ENCODE data around the gene OGG1. TPM values are rescaled to one million over a fixed set of nuclear protein-coding genes. Genes with fewer than 3 reads are reported as not detected.

OGG1 gene
- polyA plus RNA-seq, 2 of the 4 experiments (the other 2 are of a cell fraction), result 18.1 to 21.2 TPM

DNA sequence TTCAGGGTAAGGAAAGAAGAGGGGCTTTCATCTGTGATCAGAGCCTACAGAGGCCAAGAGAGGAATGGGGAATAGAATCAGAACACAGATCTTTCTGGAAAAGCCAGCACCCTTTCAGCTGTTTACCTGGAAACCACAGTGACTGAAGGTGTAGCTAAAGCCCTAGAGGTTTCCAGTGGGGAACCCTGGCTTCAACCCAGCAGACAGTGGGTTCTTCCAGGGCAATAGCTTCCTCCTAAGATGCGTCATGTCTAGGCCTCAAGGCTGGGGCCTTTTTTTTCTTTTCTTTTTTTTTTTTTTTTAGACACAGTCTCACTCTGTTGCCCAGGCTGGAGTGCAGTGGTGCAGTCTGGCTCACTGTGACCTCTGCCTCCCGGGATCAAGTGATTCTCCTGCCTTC, 49.2 kb upstream of the OGG1 start (continued):
- TF ChIP-seq ATOH8 (CRISPR knock-in tag; IDR thresholded peaks at IDR 0.05; ENCODE audit: low read depth) (no peak), PHF8 (IDR thresholded peaks at IDR 0.05; ENCODE audit: borderline replicate concordance, low read depth) (no peak), ZNF302 (CRISPR knock-in tag; IDR thresholded peaks at IDR 0.05) (no peak), HOXB13 (CRISPR knock-in tag; IDR thresholded peaks at IDR 0.05; ENCODE audit: low read depth) (no peak)
- TF ChIP-seq, protein P1, sequence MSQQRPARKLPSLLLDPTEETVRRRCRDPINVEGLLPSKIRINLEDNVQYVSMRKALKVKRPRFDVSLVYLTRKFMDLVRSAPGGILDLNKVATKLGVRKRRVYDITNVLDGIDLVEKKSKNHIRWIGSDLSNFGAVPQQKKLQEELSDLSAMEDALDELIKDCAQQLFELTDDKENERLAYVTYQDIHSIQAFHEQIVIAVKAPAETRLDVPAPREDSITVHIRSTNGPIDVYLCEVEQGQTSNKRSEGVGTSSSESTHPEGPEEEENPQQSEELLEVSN (IDR thresholded peaks at IDR 0.05; ENCODE audit: borderline replicate concordance, low read depth), result no peak

GRCh38 chr3:9701006-9701405, 48.7 kb upstream of the OGG1 start:
- DNase-seq (ENCODE audit: low read depth in 1 of 2, low spot score in 1 of 2) (no peak), ATAC-seq (no peak), FAIRE-seq (no peak)
- ChIA-PET POLR2A (no interaction called here), CTCF (interaction anchor here (0.7 to 1.2 kb wide), 3 partner anchors 13 to 643 kb away, joined by 3 to 5 read pairs (median 5); no protein-coding TSS in a partner anchor)
- no peak overlapping the region for H3K27ac ChIP-seq
- H3K9me3 ChIP-seq, result no peaks in the 10 kb centered on the region
- no peak overlapping the region for H3K4me2 ChIP-seq
- 93% methylated on average over 7 of the region's 7 CpGs for WGBS (ENCODE audit: missing lambda C conversion rate)
- H3K4me3 ChIP-seq, result no peak overlapping the region
- TF ChIP-seq NFE2L2 (conservative IDR thresholded peaks at IDR 0.05; ENCODE audit: low read length) (no peak), SREBF2 (IDR thresholded peaks at IDR 0.05) (no peak), CEBPB (IDR thresholded peaks at IDR 0.05) (no peak), MAFK (IDR thresholded peaks at IDR 0.05; ENCODE audit: partially characterized antibody) (no peak), MAX (IDR thresholded peaks at IDR 0.05) (no peak), HOXB13 (CRISPR knock-in tag; IDR thresholded peaks at IDR 0.05; ENCODE audit: low read depth) (no peak), GATA3 (IDR thresholded peaks at IDR 0.05; ENCODE audit: borderline replicate concordance) (no peak), RAD21 (conservative IDR thresholded peaks at IDR 0.05 in 1 of 2, IDR thresholded peaks at IDR 0.05 in 1 of 2) (no peak), CBX2 (IDR thresholded peaks at IDR 0.05; ENCODE audit: borderline replicate concordance, low read depth) (no peak), PBX3 (IDR thresholded peaks at IDR 0.05) (no peak), EP300 (IDR thresholded peaks at IDR 0.05) (no peak), ZC3H11A (IDR thresholded peaks at IDR 0.05) (no peak), MAZ (IDR thresholded peaks at IDR 0.05; ENCODE audit: borderline replicate concordance, low read depth, low read length) (no peak)
- TF ChIP-seq, protein P2, sequence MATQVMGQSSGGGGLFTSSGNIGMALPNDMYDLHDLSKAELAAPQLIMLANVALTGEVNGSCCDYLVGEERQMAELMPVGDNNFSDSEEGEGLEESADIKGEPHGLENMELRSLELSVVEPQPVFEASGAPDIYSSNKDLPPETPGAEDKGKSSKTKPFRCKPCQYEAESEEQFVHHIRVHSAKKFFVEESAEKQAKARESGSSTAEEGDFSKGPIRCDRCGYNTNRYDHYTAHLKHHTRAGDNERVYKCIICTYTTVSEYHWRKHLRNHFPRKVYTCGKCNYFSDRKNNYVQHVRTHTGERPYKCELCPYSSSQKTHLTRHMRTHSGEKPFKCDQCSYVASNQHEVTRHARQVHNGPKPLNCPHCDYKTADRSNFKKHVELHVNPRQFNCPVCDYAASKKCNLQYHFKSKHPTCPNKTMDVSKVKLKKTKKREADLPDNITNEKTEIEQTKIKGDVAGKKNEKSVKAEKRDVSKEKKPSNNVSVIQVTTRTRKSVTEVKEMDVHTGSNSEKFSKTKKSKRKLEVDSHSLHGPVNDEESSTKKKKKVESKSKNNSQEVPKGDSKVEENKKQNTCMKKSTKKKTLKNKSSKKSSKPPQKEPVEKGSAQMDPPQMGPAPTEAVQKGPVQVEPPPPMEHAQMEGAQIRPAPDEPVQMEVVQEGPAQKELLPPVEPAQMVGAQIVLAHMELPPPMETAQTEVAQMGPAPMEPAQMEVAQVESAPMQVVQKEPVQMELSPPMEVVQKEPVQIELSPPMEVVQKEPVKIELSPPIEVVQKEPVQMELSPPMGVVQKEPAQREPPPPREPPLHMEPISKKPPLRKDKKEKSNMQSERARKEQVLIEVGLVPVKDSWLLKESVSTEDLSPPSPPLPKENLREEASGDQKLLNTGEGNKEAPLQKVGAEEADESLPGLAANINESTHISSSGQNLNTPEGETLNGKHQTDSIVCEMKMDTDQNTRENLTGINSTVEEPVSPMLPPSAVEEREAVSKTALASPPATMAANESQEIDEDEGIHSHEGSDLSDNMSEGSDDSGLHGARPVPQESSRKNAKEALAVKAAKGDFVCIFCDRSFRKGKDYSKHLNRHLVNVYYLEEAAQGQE (IDR thresholded peaks at IDR 0.05), result no peak
- TF ChIP-seq, protein P3, sequence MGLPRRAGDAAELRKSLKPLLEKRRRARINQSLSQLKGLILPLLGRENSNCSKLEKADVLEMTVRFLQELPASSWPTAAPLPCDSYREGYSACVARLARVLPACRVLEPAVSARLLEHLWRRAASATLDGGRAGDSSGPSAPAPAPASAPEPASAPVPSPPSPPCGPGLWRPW (IDR thresholded peaks at IDR 0.05), result no peak
- peaks cover 8% of the 10 kb centered on the region; the same call in 1 of the 3 replicates for H3K4me1 ChIP-seq
